ENCODE measurements around the gene MTM1. TPM values are rescaled to one million over a fixed set of nuclear protein-coding genes. Genes with fewer than 3 reads are reported as not detected.

Gene MTM1
- total RNA-seq, 1 donor: 9.8 TPM

DNA sequence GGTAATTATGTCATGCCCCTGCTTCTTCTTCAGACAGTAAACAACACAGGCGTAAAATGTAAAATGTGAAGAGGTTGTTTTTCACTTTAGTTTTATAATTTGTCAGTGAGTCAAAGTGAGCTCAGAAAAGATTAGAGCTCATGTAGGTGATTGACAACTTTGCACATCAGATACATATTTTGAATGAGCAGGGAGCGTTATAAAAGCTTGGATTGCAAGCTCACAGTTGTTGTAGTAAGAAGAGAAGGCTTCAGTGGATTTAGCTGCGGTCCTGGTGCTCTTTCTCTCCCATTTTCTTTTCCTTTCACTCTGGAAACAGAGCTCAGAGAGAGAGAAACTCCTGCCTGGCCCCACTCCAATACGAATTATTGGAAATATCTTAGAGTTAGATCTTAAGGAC, 151.2 kb downstream of the MTM1 start:
- H3K4me3 ChIP-seq (ENCODE audit: insufficient read depth, low read length): no peak overlapping the region
- no peaks in the 10 kb centered on the region for H3K4me1 ChIP-seq (ENCODE audit: insufficient read depth, low read length)
- H3K79me2 ChIP-seq (ENCODE audit: insufficient read depth, low read length): no peaks in the 10 kb centered on the region
- TF ChIP-seq, protein P1, sequence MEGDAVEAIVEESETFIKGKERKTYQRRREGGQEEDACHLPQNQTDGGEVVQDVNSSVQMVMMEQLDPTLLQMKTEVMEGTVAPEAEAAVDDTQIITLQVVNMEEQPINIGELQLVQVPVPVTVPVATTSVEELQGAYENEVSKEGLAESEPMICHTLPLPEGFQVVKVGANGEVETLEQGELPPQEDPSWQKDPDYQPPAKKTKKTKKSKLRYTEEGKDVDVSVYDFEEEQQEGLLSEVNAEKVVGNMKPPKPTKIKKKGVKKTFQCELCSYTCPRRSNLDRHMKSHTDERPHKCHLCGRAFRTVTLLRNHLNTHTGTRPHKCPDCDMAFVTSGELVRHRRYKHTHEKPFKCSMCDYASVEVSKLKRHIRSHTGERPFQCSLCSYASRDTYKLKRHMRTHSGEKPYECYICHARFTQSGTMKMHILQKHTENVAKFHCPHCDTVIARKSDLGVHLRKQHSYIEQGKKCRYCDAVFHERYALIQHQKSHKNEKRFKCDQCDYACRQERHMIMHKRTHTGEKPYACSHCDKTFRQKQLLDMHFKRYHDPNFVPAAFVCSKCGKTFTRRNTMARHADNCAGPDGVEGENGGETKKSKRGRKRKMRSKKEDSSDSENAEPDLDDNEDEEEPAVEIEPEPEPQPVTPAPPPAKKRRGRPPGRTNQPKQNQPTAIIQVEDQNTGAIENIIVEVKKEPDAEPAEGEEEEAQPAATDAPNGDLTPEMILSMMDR (IDR thresholded peaks at IDR 0.05; ENCODE audit: extremely low read depth, low read depth, low read length): no peak
- DNase-seq (ENCODE audit: insufficient read length, low spot score, missing footprints): no peak
- no peak overlapping the region for H3K4me2 ChIP-seq (ENCODE audit: insufficient read depth, low read length)
- peaks cover 4% of the 10 kb centered on the region for H4K20me1 ChIP-seq (ENCODE audit: insufficient read depth, low read length)
- H3K27ac ChIP-seq (ENCODE audit: low read depth, low read length): no peak overlapping the region
- no peaks in the 10 kb centered on the region for H3K27me3 ChIP-seq (ENCODE audit: insufficient read depth, low read length)
- H3K36me3 ChIP-seq (ENCODE audit: insufficient read depth, low read length): peaks cover 5% of the 10 kb centered on the region
- H3K9me3 ChIP-seq (ENCODE audit: low read depth, low read length): no peaks in the 10 kb centered on the region
- no peak overlapping the region for H2AFZ ChIP-seq (ENCODE audit: low read length)

Other genes with a start within 250 kb of the MTM1 start
- gene MAMLD1, start 205.3 kb upstream of the MTM1 start, total RNA-seq: 2.7 and 3.3 TPM in 2 replicates
- 16.5 and 17.0 TPM in 2 replicates for gene MTMR1, start 124.8 kb downstream of the MTM1 start, total RNA-seq